Suprapubic skin (tissue), 3 donors: ENCODE results near the gene ANO4.

Experiments used
- CTCF ChIP-seq, 2 donors: fragments of 200-600 bp in 1 of 2; fragments of 450-650 bp in 1 of 2; sonication (generic) in 1 of 2; IDR thresholded peaks; one replicate each; pipeline ENCODE4 v1.5.1; 2016 to 2019; ENCODE audit warnings: antibody characterized with exemption in 2 of 2, mild to moderate bottlenecking in 1 of 2, moderate library complexity in 1 of 2
- EP300 ChIP-seq: sonication (generic); formaldehyde crosslinking; IDR thresholded peaks from one replicate; pipeline ENCODE4 v1.6.1; 2017; ENCODE audit warnings: antibody characterized with exemption
- POLR2A ChIP-seq, 2 donors: fragments of 450-650 bp; IDR thresholded peaks; one replicate each; pipeline ENCODE4 v1.6.1; 2017; ENCODE audit warnings: antibody characterized with exemption in 2 of 2, mild to moderate bottlenecking in 2 of 2, moderate library complexity in 2 of 2

- TF ChIP-seq POLR2A (IDR thresholded peaks at IDR 0.05) (no peak), EP300 (no peak), CTCF (IDR thresholded peaks at IDR 0.05) (no peak)
Observed at GRCh38 chr12:100955139-100955538, 160.6 kb downstream of the ANO4 start.
